Measurements from ENCODE around the gene USP10.

Gene USP10

GRCh38 chr16:84673203-84673535 is 26.6 kb upstream of the USP10 start:
- peak in 1 of 2 donors; percentile 78 for DNase-seq (ENCODE audit: low read depth in 2 of 2)
- no peak overlapping the region for H3K4me3 ChIP-seq (replicated peaks in 1 of 2; ENCODE audit: low read depth in 2 of 2, low read length in 2 of 2)
- TF ChIP-seq CTCF (IDR thresholded peaks at IDR 0.05; ENCODE audit: low read depth, low read length), result no peak

GRCh38 chr16:84673561-84673960 is 26.2 kb upstream of the USP10 start:
- no peak overlapping the region for H3K4me3 ChIP-seq (replicated peaks in 1 of 2; ENCODE audit: low read depth in 2 of 2, low read length in 2 of 2)
- no peak for TF ChIP-seq CTCF (IDR thresholded peaks at IDR 0.05; ENCODE audit: low read depth, low read length)
- DNase-seq (ENCODE audit: low read depth in 2 of 2), result no peak

- DNase-seq (ENCODE audit: low read depth in 2 of 2), result no peak
- TF ChIP-seq CTCF (IDR thresholded peaks at IDR 0.05; ENCODE audit: low read depth, low read length), result no peak
- H3K4me3 ChIP-seq (replicated peaks in 1 of 2; ENCODE audit: low read depth in 2 of 2, low read length in 2 of 2), result no peak overlapping the region
Observed at GRCh38 chr16:84675423-84675822, 24.4 kb upstream of the USP10 start.

GRCh38 chr16:84675884-84676283 is 23.9 kb upstream of the USP10 start:
- no peak for TF ChIP-seq CTCF (IDR thresholded peaks at IDR 0.05; ENCODE audit: low read depth, low read length)
- H3K4me3 ChIP-seq (replicated peaks in 1 of 2; ENCODE audit: low read depth in 2 of 2, low read length in 2 of 2), result no peak overlapping the region
- no peak for DNase-seq (ENCODE audit: low read depth in 2 of 2)

GRCh38 chr16:84677017-84677803 is 22.6 kb upstream of the USP10 start:
- no peak for TF ChIP-seq CTCF (IDR thresholded peaks at IDR 0.05; ENCODE audit: low read depth, low read length)
- no peak for DNase-seq (ENCODE audit: low read depth in 2 of 2)
- H3K4me3 ChIP-seq (replicated peaks in 1 of 2; ENCODE audit: low read depth in 2 of 2, low read length in 2 of 2), result no peak overlapping the region

- no peak for DNase-seq (ENCODE audit: low read depth in 2 of 2)
- H3K4me3 ChIP-seq (replicated peaks in 1 of 2; ENCODE audit: low read depth in 2 of 2, low read length in 2 of 2), result no peak overlapping the region
- TF ChIP-seq CTCF (IDR thresholded peaks at IDR 0.05; ENCODE audit: low read depth, low read length), result no peak
Observed at GRCh38 chr16:84677849-84678248, 22.0 kb upstream of the USP10 start.

GRCh38 chr16:84678541-84678940 is 21.3 kb upstream of the USP10 start:
- no peak overlapping the region for H3K4me3 ChIP-seq (replicated peaks in 1 of 2; ENCODE audit: low read depth in 2 of 2, low read length in 2 of 2)
- DNase-seq (ENCODE audit: low read depth in 2 of 2), result no peak
- TF ChIP-seq CTCF (IDR thresholded peaks at IDR 0.05; ENCODE audit: low read depth, low read length), result no peak

Measured in cardiac fibroblast (primary cell).